GM21390 (cell line): ENCODE data around the gene RCOR1.

Experiments used
- ATAC-seq: cut with Tn5 transposase; IDR thresholded peaks from one replicate; pipeline ENCODE4 v1.9.1; 2021; ENCODE audit not compliant: unreplicated experiment

RCOR1 gene

GRCh38 chr14:102770147-102771123 lies 178.0 kb downstream of the RCOR1 start:
- ATAC-seq, result no peak

GRCh38 chr14:102771144-102771543 lies 178.7 kb downstream of the RCOR1 start:
- ATAC-seq, result no peak

DNA sequence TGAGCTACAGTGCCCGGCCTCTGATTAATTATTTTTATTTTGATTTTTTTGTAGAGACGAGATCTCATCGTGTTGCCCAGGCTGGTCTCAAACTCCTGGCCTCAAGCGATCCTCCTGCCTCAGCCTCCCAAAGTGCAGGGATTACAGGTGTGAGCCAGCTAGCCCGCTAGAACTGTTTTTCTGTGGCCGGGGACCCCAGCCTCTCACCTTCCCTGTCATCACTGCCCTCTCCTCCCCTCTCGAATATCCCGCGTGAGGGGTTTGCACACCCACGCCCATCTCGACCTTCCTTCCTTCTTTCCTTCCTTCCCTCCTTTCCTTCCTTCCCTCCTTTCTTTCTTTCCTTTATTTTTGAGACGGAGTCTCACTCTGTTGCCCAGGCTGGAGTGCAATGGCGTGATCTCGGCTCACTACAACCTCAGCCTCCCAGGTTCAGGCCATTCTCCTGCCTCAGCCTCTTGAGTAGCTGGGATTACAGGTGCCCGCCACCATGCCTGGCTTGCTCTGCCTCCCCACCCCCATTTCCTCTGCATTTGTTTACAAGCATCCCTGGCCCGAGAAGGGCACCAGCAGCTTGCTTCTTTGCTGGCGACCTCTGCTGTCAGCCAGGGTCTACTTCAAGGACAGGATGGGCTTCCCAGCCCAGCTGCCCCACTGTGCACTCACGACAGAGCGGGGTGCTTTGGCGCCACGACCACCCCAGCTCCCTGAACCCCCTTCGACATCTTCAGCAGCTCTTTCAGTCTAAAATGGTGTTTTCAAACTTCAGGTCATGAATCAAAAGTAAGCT lies 180.5 kb downstream of the RCOR1 start:
- ATAC-seq, result no peak

GRCh38 chr14:102774391-102775153 lies 182.1 kb downstream of the RCOR1 start:
- no peak for ATAC-seq

- no peak for ATAC-seq
These were observed 183.7 kb downstream of the RCOR1 start for GRCh38 chr14:102775855-102776760.

DNA sequence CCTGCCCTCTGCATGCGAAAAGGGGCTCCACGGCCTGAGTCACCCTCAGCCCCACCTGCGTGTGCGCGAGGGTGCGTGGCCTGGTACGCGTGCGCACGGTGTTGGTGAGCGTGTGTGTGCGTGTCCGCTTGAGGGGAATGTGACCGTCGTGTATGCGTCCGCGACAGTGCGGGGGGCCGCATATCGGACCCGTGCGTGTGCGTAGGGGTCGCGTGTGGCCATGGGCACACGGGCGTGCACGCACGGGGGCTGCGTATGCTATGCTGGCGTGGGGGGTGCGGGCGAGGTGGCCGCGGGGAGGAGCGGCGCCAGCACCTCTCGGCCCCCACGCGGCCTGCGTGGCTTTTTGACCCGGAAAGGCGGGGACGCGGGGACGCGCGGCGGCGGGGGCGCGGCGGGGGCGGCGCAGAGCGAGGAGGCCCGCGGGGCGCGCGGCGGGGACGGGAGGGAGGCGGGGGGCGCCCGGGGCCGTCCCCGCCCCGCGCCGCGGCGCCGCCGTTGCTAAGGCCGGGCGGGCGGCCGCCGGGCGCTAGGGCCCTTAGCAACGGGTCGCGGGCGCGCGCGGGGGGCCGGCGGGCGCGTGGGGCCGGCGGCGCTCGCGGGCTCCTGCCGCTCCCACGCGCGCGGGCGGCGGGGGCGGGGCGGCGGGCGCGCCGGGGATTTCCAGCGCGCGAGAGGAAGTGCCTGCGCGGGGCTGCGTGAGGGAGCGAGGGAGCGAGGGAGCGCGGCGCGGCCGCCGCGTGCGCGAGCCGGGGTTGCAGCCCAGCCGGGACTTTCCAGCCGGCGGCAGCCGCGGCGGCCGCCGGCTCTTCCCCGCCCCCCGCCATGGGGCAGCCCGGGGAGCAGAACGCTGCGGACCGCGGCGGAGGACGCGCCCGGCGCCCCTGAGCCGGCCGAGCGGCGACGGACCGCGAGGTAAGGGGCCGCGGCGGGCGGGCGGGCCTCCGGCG lies 184.6 kb downstream of the RCOR1 start, which contains the start of gene TRAF3:
TSS of gene TRAF3 (plus strand) at position 689 of the 950 bp plus-strand sequence. CDS start 92,753 bp downstream, outside the sequence.
- peak; percentile 40 for ATAC-seq

DNA sequence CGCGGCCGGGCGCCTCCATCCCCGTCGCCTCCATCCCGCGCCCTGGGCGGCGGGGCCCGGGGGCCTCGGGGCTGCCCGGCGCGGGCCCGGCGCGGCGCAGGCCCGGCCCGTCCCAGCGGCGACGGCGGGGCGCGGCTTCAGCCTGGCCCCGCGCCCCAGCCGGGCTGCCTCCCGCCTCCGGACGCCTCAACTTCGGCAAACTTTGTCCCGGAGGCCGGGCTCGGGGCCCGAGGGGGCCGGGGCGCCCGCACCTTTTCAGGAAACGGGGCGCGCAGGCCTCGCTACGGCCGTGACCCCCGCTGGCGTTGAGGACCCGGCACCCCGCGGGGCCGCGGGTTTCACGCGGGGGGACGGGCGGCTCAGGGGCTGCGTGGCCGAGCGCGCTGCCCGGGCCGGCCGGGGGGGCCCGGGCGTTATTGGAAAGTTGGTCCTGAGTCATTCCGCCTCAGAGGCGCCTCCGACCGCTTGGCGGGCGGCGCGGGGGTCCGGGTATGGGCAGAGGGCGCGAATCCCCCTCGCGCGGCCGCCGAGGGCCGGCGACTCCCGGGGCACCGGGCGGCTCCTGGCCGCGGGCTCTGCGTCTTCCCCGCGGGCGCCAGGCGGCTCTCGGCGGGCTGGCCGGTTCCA lies 185.4 kb downstream of the RCOR1 start:
- no peak for ATAC-seq

DNA sequence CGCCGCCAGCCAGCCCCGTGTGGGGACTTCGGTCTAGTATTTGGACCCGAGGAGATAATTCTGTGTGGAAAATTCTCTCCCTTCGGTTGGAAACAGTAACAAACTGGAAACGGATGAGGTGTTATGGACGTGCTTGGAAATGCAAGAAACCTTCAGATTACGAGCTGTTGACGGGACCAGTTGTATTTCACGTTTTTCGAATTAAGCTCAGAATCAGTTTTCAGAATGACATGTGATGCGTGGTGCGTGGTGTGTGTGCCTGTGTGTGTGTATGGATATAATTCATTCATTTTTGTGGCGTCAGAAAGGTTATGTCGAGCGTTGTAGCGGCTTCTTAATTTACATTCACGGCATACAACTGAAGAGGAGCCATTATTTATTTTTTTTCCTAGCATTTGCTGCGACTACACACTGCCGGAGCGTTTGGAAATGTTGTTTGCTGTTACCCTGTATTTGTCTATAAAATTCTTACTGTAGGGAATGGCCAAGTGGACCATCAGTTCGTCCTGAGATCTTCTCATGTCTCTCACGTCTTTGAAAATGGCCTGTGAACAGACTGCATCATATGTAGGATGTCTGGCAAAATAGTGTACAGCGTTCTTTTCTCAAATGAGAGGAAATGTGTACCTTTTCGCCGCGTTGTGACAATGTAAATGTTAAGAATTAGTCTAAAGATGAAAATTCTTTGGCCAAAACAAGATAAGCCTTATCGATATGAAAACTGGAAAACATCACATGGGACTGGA lies 186.1 kb downstream of the RCOR1 start:
- ATAC-seq, result no peak

GRCh38 chr14:102779084-102779462 lies 186.6 kb downstream of the RCOR1 start:
- no peak for ATAC-seq

GRCh38 chr14:102779574-102780315 lies 187.3 kb downstream of the RCOR1 start:
- no peak for ATAC-seq
